HuH-7 (cell line): ENCODE data around the gene NUDT11.
"Not testable (repeated sequence)": the region's sequence is repeated elsewhere in the genome, so short reads cannot be mapped to it uniquely, and the experiment has no call there.

Experiments
- DNase-seq: peaks from one replicate; pipeline ENCODE4 v3.0.0; 2011; ENCODE audit warnings: low spot score

The NUDT11 gene

GRCh38 chrX:51496501-51497291 lies at the start of gene NUDT11:
Gene NUDT11, minus strand, starts transcription at chrX:51496592. Its CDS starts 148 bp downstream, at chrX:51496444.
- DNase-seq = no peak

- DNase-seq = no peak
These were observed 24.0 kb upstream of the NUDT11 start for GRCh38 chrX:51520393-51520792.

GRCh38 chrX:51519131-51519530 lies 22.7 kb upstream of the NUDT11 start:
- not testable (repeated sequence) for DNase-seq

GRCh38 chrX:51507551-51507950 lies 11.2 kb upstream of the NUDT11 start:
- no peak for DNase-seq

- DNase-seq = not testable (repeated sequence)
These were observed 497 bp downstream of the NUDT11 start for GRCh38 chrX:51495701-51496488.

- no peak for DNase-seq
These were observed 2.0 kb downstream of the NUDT11 start for GRCh38 chrX:51494409-51494808.

GRCh38 chrX:51487960-51488267 lies 8.5 kb downstream of the NUDT11 start:
- no peak for DNase-seq

GRCh38 chrX:51484616-51485015 lies 11.8 kb downstream of the NUDT11 start:
- no peak for DNase-seq

- not testable (repeated sequence) for DNase-seq
These were observed 14.0 kb downstream of the NUDT11 start for GRCh38 chrX:51482411-51482810.

GRCh38 chrX:51476930-51477329 lies 19.5 kb downstream of the NUDT11 start:
- DNase-seq = no peak

GRCh38 chrX:51463322-51463721 lies 33.1 kb downstream of the NUDT11 start:
- no peak for DNase-seq

GRCh38 chrX:51461053-51462044 lies 35.0 kb downstream of the NUDT11 start:
- no peak for DNase-seq

- no peak for DNase-seq
These were observed 37.3 kb downstream of the NUDT11 start for GRCh38 chrX:51459125-51459524.

- DNase-seq = no peak
These were observed 39.6 kb downstream of the NUDT11 start for GRCh38 chrX:51456814-51457213.

GRCh38 chrX:51456246-51456645 lies 40.1 kb downstream of the NUDT11 start:
- DNase-seq = no peak

GRCh38 chrX:51440365-51440764 lies 56.0 kb downstream of the NUDT11 start:
- no peak for DNase-seq
